GM21360 (cell line): ENCODE data around the gene CHTF18.

Experiments
- ATAC-seq: cut with Tn5 transposase; IDR thresholded peaks from one replicate; pipeline ENCODE4 v1.9.1; 2021; ENCODE audit warnings: mild to moderate bottlenecking, moderate library complexity; ENCODE audit not compliant: unreplicated experiment

The CHTF18 gene

GRCh38 chr16:760065-760464 is 28.4 kb upstream of the CHTF18 start:
- ATAC-seq = no peak

GRCh38 chr16:760545-761343 is 27.7 kb upstream of the CHTF18 start, which contains the start of gene MSLN:
Gene MSLN (plus strand): TSS chr16:760734. CDS start chr16:762681, 1,947 bp downstream.
- ATAC-seq = no peak

GRCh38 chr16:761625-762513 is 26.6 kb upstream of the CHTF18 start:
- no peak for ATAC-seq

GRCh38 chr16:762595-763268 is 25.7 kb upstream of the CHTF18 start:
- ATAC-seq = no peak

- ATAC-seq = no peak
Measured at GRCh38 chr16:763369-764183, 24.8 kb upstream of the CHTF18 start.

GRCh38 chr16:764184-764750 is 24.2 kb upstream of the CHTF18 start:
- ATAC-seq = no peak

- ATAC-seq = no peak
Measured at GRCh38 chr16:764848-765487, 23.5 kb upstream of the CHTF18 start.

GRCh38 chr16:765488-765865 is 22.9 kb upstream of the CHTF18 start:
- ATAC-seq = no peak

GRCh38 chr16:766008-766819 is 22.2 kb upstream of the CHTF18 start:
- no peak for ATAC-seq

- ATAC-seq = no peak
Measured at GRCh38 chr16:766820-767640, 21.4 kb upstream of the CHTF18 start.

- ATAC-seq = no peak
Measured at GRCh38 chr16:767743-768235, 20.6 kb upstream of the CHTF18 start.

GRCh38 chr16:768428-768827 is 20.0 kb upstream of the CHTF18 start:
- no peak for ATAC-seq

- ATAC-seq = no peak
Measured at GRCh38 chr16:769184-769784, 19.1 kb upstream of the CHTF18 start.

GRCh38 chr16:769934-770333 is 18.5 kb upstream of the CHTF18 start:
- no peak for ATAC-seq

- no peak for ATAC-seq
Measured at GRCh38 chr16:770411-770810, 18.0 kb upstream of the CHTF18 start.

- ATAC-seq = no peak
Measured at GRCh38 chr16:772959-773358, 15.5 kb upstream of the CHTF18 start.
